ENCODE data around the gene RPTOR.
"Not testable (repeated sequence)": the region's sequence is repeated elsewhere in the genome, so short reads cannot be mapped to it uniquely, and the experiment has no call there.

The RPTOR gene, protein sequence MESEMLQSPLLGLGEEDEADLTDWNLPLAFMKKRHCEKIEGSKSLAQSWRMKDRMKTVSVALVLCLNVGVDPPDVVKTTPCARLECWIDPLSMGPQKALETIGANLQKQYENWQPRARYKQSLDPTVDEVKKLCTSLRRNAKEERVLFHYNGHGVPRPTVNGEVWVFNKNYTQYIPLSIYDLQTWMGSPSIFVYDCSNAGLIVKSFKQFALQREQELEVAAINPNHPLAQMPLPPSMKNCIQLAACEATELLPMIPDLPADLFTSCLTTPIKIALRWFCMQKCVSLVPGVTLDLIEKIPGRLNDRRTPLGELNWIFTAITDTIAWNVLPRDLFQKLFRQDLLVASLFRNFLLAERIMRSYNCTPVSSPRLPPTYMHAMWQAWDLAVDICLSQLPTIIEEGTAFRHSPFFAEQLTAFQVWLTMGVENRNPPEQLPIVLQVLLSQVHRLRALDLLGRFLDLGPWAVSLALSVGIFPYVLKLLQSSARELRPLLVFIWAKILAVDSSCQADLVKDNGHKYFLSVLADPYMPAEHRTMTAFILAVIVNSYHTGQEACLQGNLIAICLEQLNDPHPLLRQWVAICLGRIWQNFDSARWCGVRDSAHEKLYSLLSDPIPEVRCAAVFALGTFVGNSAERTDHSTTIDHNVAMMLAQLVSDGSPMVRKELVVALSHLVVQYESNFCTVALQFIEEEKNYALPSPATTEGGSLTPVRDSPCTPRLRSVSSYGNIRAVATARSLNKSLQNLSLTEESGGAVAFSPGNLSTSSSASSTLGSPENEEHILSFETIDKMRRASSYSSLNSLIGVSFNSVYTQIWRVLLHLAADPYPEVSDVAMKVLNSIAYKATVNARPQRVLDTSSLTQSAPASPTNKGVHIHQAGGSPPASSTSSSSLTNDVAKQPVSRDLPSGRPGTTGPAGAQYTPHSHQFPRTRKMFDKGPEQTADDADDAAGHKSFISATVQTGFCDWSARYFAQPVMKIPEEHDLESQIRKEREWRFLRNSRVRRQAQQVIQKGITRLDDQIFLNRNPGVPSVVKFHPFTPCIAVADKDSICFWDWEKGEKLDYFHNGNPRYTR (N-terminal part only)

DNA sequence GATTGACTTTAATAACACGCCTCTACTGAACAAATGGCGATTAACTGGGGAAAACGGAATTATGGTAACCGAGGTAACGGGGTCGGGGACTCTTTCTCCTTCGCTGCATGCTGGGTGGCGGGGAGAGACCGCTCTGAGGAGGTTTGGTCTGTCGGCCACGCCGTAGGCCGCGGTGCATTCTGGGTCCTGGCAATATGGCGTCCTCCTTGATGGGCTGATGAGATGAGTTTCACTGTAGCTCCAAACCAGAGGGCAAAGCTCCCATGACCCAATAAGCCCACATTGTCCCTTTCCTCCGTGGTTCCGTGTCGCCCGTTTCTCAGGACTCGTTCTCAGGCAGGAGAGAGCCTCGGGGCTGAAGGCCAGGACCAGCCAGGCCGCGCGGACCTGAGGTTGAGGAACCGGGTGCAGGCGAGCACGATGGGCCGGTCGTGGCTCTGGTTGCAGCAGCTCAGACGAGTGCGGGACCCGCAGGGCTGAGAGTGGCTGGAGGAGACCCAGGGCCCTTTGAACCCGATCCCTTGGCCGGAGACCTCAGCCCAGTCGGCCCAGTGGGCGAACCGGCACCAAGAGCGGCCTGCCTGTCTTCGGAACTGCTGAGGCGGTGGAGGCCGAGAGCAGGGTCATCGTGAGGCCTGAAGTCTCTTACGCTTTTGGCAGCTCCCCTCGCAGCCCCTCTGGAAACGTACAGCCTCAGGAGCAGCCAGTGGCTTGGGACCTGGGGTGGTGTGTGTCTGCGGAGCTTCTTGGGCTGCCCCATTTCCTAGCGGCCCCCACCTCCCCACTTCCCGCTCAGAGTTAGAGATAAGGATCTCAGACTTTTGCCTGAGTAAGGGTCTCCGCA, at the start of gene RPTOR:
RPTOR (plus strand) TSS at position 184 of the 844 bp plus-strand sequence. CDS start 792 bp downstream, outside the sequence.
- DNase-seq = peak; percentile 89 to 91

DNA sequence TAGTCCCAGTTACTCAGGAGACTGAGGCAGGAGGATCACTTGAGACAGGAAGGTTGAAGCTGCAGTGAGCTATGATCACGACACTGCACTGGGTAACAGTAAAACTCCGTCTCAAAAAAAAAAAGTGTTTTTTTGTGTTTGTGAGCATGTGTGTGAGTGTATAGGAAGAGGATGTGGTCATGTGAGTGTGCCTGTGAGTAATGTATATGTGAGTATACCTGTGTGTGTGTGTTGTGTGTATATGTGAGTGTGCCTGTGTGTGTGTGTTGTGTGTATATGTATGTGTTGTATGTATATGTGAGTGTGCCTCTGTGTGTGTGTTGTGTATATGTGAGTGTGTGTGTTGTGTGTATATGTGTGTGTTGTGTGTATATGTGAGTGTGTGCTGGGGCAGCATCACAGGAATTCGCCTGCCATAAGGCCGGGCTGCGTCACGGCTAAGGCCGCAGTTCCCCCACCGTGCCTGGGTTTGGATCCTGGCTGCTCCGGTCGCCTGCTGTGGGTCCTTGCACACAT, 46.9 kb upstream of the RPTOR start:
- DNase-seq = no peak

DNA sequence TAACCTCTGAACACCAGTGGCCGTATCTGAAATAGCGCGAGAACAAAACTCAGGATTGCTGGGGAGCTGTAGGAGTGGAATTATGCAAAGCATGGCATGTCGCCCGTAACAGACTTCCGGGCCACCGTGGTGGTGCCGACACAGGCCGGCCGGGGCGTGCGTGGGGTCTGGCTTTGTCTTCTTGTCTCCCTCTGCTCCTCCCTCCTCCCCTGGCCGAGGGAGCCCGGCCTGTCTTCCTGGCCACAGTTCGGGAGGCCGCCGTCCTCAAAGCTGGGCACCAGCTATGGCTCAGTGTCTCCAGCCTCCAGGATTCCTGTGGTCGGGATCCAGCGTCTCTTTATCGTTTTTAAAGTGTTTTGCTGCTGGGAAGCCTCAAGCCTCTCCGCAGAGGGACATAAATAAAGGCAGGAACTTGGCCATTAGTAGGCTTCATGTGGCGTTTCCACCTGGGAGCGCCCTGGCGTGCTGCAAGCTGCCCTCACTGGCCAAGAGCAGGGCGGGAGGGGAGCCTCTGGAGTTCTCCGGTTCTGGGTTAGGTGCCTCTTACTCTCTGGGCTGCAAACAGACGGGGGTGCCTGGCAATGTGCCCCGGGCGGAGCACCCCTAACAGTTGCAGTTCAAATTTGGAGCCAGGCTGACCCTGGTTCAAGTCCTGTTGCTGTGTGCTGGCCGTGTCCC, 46.3 kb upstream of the RPTOR start:
- DNase-seq = no peak

DNA sequence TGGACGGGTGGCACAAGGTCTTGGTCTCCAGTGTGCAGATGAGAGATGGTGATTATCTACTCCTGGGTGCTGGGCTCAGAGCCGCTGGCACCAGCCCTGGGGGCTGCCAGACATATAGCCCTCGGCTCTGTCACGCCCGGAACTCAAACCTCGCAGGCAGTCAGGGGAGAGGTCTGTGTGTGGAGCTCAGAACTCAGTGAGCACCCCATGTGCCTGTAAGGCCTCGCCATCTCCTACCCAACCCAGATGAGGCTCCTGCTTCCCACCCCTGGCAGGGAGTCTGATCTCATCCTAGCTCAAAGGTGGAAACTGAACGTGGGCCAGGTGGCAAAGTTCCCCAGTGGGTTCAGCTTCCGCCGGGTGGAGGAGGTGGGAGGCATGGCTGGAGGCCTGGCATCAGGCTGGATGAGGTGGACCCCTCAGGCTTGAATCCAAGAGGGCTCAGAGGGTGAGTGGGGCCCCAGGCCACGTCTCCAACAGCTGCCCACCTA, 45.7 kb upstream of the RPTOR start:
- no peak for DNase-seq

DNA sequence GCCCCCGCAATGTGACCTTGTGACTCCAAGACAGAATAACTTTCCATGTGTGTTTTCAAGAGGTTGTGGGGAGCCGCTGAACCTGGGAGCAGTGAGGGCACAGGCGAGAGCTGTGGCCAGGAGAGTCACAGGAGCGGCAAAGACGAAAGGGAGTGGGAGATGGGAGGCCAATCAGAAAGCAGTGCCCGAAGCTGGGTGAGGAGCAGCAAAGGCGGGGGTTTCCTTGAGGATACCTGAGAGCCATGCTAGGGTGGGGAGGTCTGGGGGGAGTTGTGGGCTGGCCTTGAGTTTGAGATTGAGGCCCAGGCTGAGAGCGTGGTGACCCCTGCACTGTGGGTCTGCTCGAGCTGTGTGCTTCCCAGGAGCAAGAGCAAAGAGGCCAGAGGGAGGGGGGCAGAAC, 45.1 kb upstream of the RPTOR start:
- no peak for DNase-seq

DNA sequence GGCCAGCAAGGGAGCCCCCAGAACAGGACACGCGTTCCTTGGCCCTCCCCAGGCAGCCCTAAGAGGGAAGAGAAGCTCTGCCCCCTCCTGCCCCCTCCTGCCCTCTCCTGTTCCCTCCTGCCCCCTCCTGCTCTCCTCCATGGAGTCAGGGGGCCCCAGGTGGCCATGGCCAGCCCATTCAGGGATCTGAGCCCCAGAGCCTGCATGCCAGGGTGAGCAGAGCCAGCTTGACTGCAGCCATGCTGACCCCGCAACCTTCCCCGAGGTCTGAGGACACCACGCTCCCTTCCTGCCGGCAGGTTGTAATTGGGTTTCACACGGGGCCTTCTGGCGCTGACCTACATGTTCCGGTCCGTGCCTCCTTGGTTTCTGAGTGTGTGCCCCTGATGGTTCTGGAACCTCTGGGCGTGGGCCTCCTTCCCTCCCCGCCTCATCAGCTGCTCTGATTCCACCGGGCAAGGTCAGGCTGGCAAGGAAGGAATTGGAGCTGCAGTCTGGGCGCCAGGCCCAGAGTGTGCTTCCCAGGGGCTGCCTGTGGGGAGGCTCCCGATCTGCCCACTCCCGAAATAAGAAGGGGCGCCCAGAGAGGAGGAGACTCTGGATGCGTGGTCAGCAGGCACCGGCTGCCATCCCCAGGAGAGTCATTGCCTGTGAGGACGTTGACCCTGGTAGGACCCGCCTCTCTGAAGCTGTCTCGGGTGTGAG, 44.5 kb upstream of the RPTOR start:
- no peak for DNase-seq

DNA sequence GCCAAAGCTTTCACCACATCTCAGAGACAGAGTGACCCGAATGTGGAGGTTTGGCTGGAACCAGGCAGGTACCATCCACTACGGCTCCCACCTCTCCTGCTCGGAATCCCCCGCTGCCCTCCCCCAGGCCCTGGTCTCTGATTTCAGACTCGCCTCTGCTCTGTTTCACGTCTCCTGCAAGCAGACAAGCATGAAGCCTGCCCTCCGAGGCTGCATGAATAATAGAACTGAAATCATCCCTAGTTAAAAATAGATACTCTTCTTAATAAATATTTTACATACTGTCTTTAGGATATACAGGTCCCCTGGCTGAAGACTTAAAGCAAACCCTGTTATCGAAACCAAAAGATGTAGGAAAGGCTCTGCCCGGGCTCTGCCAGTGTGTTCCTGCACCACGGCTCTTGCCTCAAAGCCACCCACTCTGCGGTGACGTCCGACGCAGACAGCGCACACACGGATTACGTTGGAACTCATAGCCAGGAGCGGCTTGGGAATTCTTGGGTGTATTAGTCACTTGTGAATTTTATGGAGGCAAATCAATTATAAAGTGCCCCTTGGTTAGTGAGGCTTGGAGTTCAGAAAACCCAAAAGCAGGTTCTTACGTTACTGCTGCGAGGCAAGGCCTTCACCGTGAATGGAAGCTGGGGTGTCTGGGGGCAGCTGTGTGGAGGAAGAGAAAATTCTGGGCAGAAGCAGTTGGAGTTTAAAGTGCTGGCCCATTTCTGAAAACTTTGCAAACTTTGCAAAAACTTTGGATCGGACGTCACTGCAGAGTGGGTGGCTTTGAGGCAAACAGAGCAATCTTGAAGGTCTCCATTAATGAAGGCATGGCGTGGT, 42.7 kb upstream of the RPTOR start:
- no peak for DNase-seq

DNA sequence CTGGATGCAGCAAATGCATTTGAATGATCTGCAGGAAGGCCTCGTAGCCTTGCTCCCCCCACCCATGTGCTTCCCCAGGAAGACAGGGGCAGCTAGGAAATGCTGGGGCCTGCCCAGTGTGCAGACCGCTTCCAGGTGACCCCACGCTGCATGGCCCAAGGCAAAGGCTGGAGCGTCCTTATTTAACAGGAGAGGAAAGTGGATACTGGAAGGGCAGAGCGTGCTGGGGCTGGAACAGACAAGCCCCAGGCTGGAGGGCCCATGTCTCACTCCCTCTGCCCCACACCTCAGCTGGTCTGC, 42.1 kb upstream of the RPTOR start:
- DNase-seq = no peak

DNA sequence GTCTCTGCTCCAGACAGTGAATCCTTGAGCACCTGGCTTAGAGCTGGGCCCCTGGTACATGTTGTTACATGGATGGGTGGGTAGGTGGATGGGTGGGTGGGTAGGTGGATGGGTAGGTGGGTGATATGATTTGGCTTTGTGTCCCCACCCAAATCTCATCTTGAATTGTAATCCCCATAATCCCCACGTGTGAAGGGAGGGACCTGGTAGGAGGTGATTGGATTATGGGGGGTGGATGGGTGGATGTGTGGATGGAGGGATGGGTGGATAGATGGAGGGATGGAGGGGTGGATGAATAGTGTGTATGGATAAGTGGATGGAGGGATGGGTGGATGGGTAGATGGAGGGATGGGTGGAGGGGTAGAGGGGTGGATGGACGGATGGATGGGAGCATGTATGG, 41.6 kb upstream of the RPTOR start:
- DNase-seq = no peak

DNA sequence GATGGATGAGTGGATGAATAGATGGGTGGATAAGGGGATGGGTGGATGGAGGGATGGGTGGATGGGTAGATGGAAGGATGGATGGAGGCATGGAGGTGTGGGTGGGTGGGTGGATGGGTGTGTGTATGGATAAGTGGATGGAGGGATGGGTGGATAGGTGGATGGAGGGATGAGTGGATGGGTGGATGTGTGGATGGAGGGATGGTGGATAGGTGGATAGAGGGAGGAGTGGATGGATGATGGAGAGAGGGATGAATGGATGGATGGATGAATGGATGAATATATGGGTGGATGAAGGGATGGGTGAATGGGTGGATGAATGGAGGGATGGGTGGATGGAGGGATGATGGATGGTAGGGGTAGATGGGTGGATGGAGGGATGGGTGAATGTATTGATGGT, 40.7 kb upstream of the RPTOR start:
- DNase-seq = no peak

DNA sequence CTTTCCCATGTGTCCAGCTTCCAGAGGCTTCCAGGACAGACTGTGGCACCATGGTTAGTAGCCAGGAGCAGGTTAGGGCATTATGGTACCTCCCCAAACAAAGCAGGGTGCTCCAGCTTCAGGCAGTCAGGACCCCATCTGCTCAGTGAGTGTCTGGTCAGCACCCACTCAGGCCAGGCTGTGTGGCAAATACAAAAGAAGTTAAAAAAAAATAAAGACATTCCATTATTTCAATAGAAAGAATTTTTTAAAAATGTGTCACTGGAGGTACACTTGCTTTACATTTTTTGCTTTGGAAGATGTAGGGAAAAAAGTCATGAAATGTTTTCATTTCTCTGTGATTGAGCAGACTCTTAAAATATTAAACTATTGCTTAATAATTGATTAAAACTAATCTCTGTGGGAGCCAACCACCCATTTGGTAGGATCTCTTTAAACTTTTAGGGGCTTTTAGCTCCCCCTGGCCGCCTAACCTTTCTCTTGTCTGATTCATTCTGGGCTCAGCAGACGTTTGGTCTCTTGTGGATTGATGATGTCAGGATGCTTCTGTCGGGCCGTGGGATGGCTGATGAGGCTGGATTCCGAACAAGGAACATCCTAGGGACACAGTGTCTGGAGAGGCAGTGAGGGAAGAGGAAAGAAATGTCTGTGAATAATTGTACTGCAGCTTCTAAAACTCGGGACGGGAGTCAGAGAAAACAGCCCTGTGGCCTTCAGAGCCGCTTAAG, 39.8 kb upstream of the RPTOR start:
- no peak for DNase-seq

DNA sequence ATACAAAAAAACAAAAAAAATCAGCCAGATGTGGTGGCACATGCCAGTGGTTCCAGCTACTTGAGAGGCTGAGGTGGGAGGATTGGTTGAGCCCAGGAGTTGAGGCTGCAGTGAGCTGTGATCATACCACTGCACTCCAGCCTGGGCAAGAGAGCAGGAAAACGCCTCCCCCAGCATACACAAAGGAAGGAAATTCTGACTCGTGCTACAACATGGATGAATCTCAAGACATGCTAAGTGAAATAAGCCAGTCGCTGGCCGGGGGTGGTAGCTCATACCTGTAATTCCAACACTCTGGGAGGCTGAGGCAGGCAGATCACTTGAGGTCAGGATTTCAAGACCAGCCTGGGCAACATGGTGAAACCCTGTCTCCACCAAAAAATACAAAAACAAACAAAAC, 37.5 kb upstream of the RPTOR start:
- not testable (repeated sequence) for DNase-seq

DNA sequence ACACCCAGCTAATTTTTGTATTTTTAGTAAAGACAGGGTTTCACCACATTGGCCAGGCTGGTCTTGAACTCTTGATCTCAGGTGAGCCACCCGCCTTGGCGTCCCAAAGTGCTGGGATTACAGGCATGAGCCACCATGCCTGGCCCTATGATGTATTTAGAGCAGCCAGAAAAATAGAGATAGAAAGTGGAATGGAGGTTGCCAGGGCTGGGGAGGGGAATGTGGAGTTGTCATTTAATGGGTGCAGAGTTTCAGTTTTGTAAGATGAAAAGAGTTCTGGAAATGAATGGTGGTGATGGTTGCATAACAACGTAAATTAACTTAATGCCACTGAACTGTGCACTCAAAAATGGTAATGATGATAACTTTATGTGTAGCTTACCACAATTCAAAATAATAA, 36.7 kb upstream of the RPTOR start:
- no peak for DNase-seq

DNA sequence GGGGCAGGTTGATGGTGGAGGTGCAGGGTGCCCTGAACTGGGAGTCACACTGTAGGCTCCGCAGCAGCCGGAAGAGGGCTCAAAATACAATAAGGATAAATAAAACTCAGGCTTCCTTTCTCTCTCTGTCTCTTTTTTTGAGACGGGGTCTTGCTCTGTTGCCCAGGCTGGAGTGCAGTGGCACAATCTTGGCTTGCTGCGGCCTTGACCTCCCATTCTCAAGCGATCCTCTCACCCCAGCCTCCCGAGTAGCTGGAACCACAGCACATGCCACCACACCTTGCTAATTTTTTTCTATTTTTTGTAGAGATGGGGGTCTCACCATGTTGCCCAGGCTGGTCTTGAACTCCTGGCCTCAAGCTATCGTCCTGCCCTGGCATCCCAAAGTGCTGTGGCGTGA, 35.3 kb upstream of the RPTOR start:
- no peak for DNase-seq

DNA sequence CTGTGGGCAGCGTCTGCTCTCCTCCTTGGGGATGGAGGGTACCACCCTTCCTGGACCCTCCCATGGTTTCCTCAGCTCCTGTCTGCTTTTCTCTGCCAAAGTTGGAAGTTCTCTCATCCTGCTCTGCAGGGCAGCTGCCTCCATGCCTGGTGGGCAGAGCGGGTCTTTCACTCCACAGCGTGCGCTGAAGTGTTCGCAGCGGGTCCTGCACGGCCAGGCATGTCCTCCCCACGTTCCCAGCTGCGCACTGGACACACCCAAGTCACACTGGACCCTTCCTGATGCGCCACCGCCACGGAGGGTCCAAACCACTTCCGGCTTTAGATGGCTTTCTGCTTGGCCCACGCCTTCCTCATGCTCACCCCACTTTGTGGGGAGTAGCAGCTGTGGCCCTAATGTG, 34.5 kb upstream of the RPTOR start:
- no peak for DNase-seq

DNA sequence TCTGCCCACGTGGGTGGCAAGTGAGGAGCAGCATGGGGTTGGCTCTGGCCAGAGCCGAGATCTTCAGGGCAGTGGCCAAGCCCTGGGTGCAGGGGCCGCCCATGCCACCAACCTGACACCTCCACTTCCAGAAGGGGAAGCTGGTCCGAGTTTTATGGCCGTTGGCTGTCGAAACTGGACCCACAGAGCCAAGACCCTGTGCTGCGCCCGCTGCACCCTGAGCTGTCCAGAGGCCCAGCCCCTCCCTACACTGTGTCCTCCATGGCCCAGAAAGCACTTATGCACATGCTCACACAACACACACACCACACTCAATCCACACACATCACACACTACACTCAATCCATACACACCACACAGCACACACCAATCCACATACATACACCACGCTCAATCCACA, 33.9 kb upstream of the RPTOR start:
- DNase-seq = no peak

DNA sequence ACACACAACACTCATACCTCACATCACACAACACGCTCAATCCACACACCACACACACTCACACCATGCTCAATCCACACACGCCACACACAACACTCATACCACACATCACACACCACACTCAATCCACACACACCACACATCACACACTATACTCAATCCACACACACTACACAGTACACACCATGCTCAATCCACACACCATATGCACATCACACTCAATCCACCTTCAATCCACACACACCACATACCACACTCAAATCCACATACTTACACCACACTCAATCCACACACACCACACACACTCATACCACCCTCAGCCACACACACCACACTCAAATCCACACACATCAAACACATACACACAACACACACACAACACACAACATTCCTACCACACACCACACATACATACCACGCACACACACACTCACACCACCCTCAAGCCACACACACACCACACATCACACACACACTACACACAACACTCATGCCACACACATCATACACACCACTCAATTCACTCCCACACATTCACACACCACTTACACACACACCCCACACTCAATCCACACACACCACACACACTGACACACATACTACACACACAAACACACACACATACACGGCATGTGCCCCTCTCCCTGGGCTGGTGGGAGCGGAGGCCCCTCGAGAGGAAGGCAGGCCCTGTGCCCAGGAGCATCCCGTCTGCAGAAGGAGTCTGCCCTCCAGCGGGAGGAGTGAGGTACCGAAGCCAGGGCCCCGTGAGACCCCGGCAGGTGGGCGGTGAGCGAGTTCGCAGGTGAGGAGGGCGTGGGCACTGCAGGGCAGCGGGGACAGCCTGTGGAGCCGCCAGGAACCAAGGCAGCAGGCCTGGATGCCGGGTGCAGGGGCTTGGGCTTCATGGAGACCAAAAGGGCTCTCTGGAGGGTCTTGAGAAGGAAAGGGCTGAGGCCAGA, 33.1 kb upstream of the RPTOR start:
- no peak for DNase-seq

DNA sequence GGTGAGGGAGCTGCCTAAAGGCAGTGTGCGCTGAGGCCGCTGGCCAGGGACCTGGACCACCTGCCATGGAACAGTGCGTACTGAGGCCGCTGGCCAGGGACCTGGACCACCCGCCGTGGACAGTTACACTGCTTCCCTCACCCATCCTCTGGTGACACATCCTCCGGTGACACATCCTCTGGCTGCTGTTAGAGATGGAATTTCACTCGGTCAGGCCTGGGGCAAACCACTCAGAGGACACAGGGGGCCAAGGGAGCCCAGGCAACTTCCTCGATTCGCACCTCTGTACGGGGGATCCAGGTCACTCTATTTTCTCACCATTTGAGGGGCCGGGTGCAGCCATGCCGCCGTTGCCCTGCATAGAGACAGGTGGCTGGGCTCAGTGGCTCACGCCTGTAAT, 32.4 kb upstream of the RPTOR start:
- no peak for DNase-seq

Data from CD4-positive, alpha-beta T cell treated with Interleukin-4 for 1 hour (primary cell).